Neural cell (in vitro differentiated cells): ENCODE data around the gene CPAMD8. TPM values are rescaled to one million over a fixed set of nuclear protein-coding genes. Genes with fewer than 3 reads are reported as not detected.

Source experiments
- H2AFZ ChIP-seq: fragments of 200-600, 300-800 bp; sonication (generic), shearing (Covaris generic); 2 replicates; pipeline ENCODE4 v1.6.0; 2014; ENCODE audit warnings: low read depth, mild to moderate bottlenecking, antibody characterized with exemption, low read length, moderate library complexity
- H3F3A ChIP-seq: fragments of 200-600 bp; shearing (Covaris generic); 2 replicates; pipeline ENCODE4 v1.6.1; 2016; ENCODE audit warnings: mild to moderate bottlenecking, moderate library complexity, mixed read lengths, antibody characterized with exemption, low read length; ENCODE audit not compliant: insufficient read depth, poor library complexity, severe bottlenecking
- H3K27ac ChIP-seq: fragments of 200-600, 300-800 bp; sonication (generic), shearing (Covaris generic); 2 replicates; pipeline ENCODE4 v1.5.1; 2014; ENCODE audit warnings: mild to moderate bottlenecking, low read length, moderate library complexity
- H3K27me3 ChIP-seq: fragments of 300-800, 200-600 bp; sonication (generic), shearing (Covaris generic); 2 replicates; pipeline ENCODE4 v1.6.0; 2014; ENCODE audit warnings: mild to moderate bottlenecking, low read depth, low read length, moderate library complexity; ENCODE audit not compliant: insufficient read depth
- H3K36me3 ChIP-seq: fragments of 300-800, 200-600 bp; sonication (generic), shearing (Covaris generic); 2 replicates; pipeline ENCODE4 v1.5.1; 2014; ENCODE audit warnings: mild to moderate bottlenecking, antibody characterized with exemption, low read length, moderate library complexity; ENCODE audit not compliant: insufficient read depth
- H3K4me2 ChIP-seq: fragments of 300-800, 200-600 bp; sonication (generic), shearing (Covaris generic); 2 replicates; pipeline ENCODE4 v1.6.0; 2014; ENCODE audit warnings: mild to moderate bottlenecking, low read length
- H3K4me3 ChIP-seq: fragments of 300-800, 200-600 bp; sonication (generic), shearing (Covaris generic); 2 replicates; pipeline ENCODE4 v1.5.1; 2014; ENCODE audit warnings: mild to moderate bottlenecking, low read length, moderate library complexity
- H3K79me2 ChIP-seq: fragments of 200-600 bp; shearing (Covaris generic); replicated peaks from 2 replicates; pipeline ENCODE4 v1.6.0; 2014; ENCODE audit warnings: mild to moderate bottlenecking, low read length, moderate library complexity; ENCODE audit not compliant: insufficient read depth
- H3K9ac ChIP-seq: fragments of 300-800, 200-600 bp; sonication (generic), shearing (Covaris generic); 2 replicates; pipeline ENCODE4 v1.6.1; 2016; ENCODE audit warnings: mild to moderate bottlenecking, low read length, mixed read lengths
- H3K9me2 ChIP-seq: fragments of 200-600 bp; shearing (Covaris generic); 2 replicates; pipeline ENCODE4 v1.6.1; 2016; ENCODE audit warnings: mild to moderate bottlenecking, low read length, mixed read lengths; ENCODE audit not compliant: insufficient read depth
- H3K9me3 ChIP-seq: fragments of 200-600, 300-800 bp; sonication (generic), shearing (Covaris generic); 2 replicates; pipeline ENCODE4 v1.6.1; 2016; ENCODE audit warnings: mild to moderate bottlenecking, mixed run types, low read length, moderate library complexity, mixed read lengths
- H4K20me1 ChIP-seq: fragments of 200-600 bp; shearing (Covaris generic); 2 replicates; pipeline ENCODE4 v1.6.1; 2016; ENCODE audit warnings: mild to moderate bottlenecking, mixed run types; ENCODE audit not compliant: insufficient read depth
- CTCF ChIP-seq: fragments of 450-650 bp; IDR thresholded peaks from 2 replicates; pipeline ENCODE4 v1.5.1; 2014; ENCODE audit warnings: antibody characterized with exemption, mild to moderate bottlenecking, moderate library complexity; ENCODE audit not compliant: poor library complexity, severe bottlenecking
- EP300 ChIP-seq: fragments of 450-650 bp; conservative IDR thresholded peaks from 2 replicates; pipeline ENCODE4 v1.6.1; 2014; ENCODE audit warnings: antibody characterized with exemption, mild to moderate bottlenecking, moderate library complexity; ENCODE audit not compliant: poor library complexity, severe bottlenecking
- EZH2 ChIP-seq: fragments of 200-600, 300-800 bp; shearing (Covaris generic), sonication (generic); IDR thresholded peaks from 2 replicates; pipeline ENCODE4 v1.6.1; 2014; ENCODE audit warnings: antibody characterized with exemption, low read length, borderline replicate concordance, mild to moderate bottlenecking; ENCODE audit not compliant: insufficient read depth, poor library complexity, severe bottlenecking
- MXI1 ChIP-seq: fragments of 450-650 bp; conservative IDR thresholded peaks from 2 replicates; pipeline ENCODE4 v1.6.1; 2014; ENCODE audit warnings: antibody characterized with exemption, mild to moderate bottlenecking; ENCODE audit not compliant: poor library complexity, severe bottlenecking
- POLR2AphosphoS5 ChIP-seq: IDR thresholded peaks from 2 replicates; pipeline ENCODE4 v1.6.1; 2012
- RAD21 ChIP-seq: fragments of 450-650 bp; conservative IDR thresholded peaks from 2 replicates; pipeline ENCODE4 v1.6.1; 2014; ENCODE audit warnings: antibody characterized with exemption, mild to moderate bottlenecking, moderate library complexity
- REST ChIP-seq: IDR thresholded peaks from 2 replicates; pipeline ENCODE4 v1.6.1; 2012; ENCODE audit warnings: borderline replicate concordance
- SMC3 ChIP-seq: fragments of 450-650 bp; conservative IDR thresholded peaks from 2 replicates; pipeline ENCODE4 v1.6.1; 2014; ENCODE audit warnings: antibody characterized with exemption, mild to moderate bottlenecking, moderate library complexity; ENCODE audit not compliant: poor library complexity
- TAF1 ChIP-seq: IDR thresholded peaks from 2 replicates; pipeline ENCODE4 v1.6.1; 2012; ENCODE audit warnings: low read depth
- polyA plus RNA-seq: library from polyadenylated mRNA; depleted of rRNA; stranded (reverse); fragments of >200 nt; gene quantifications from 2 replicates; pipeline ENCODE4 v1.2.3, GENCODE V29; 2014

The CPAMD8 gene
- polyA plus RNA-seq, 1 donor from 2014 or later = 1.9 TPM

GRCh38 chr19:17058236-17058635, 31.6 kb upstream of the CPAMD8 start:
- H3K9ac ChIP-seq = no peak overlapping the region
- no peak overlapping the region for H2AFZ ChIP-seq
- no peak overlapping the region for H3K4me2 ChIP-seq
- no peaks in the 10 kb centered on the region for H3F3A ChIP-seq
- H3K9me2 ChIP-seq = no peaks in the 10 kb centered on the region
- H4K20me1 ChIP-seq = no peaks in the 10 kb centered on the region
- no peaks in the 10 kb centered on the region for H3K36me3 ChIP-seq
- no peaks in the 10 kb centered on the region for H3K79me2 ChIP-seq
- TF ChIP-seq EZH2 = no peak
- no peak for TF ChIP-seq CTCF
- no peak for TF ChIP-seq SMC3
- no peak for TF ChIP-seq TAF1
- TF ChIP-seq POLR2AphosphoS5 = no peak
- no peak overlapping the region for H3K27ac ChIP-seq
- peaks cover 5% of the 10 kb centered on the region for H3K9me3 ChIP-seq
- no peaks in the 10 kb centered on the region for H3K27me3 ChIP-seq
- H3K4me3 ChIP-seq = no peak overlapping the region

GRCh38 chr19:17055636-17056035, 29.0 kb upstream of the CPAMD8 start:
- no peak for TF ChIP-seq CTCF
- no peak for TF ChIP-seq TAF1
- no peak for TF ChIP-seq SMC3
- TF ChIP-seq EP300 = no peak
- no peak for TF ChIP-seq POLR2AphosphoS5
- no peak for TF ChIP-seq EZH2
- TF ChIP-seq RAD21 = no peak
- no peak for TF ChIP-seq MXI1
- TF ChIP-seq REST = no peak
- Histone ChIP-seq H3K79me2 (no peaks in the 10 kb centered on the region), H3K27ac (no peak overlapping the region), H2AFZ (no peak overlapping the region), H3K9me2 (no peaks in the 10 kb centered on the region), H3K9ac (no peak overlapping the region), H3K9me3 (peaks cover 5% of the 10 kb centered on the region), H4K20me1 (no peaks in the 10 kb centered on the region), H3F3A (no peaks in the 10 kb centered on the region), H3K4me3 (no peak overlapping the region), H3K27me3 (no peaks in the 10 kb centered on the region), H3K4me2 (no peak overlapping the region), H3K36me3 (no peaks in the 10 kb centered on the region)
